ENCODE data around the gene AXIN1.

AXIN1 gene

DNA sequence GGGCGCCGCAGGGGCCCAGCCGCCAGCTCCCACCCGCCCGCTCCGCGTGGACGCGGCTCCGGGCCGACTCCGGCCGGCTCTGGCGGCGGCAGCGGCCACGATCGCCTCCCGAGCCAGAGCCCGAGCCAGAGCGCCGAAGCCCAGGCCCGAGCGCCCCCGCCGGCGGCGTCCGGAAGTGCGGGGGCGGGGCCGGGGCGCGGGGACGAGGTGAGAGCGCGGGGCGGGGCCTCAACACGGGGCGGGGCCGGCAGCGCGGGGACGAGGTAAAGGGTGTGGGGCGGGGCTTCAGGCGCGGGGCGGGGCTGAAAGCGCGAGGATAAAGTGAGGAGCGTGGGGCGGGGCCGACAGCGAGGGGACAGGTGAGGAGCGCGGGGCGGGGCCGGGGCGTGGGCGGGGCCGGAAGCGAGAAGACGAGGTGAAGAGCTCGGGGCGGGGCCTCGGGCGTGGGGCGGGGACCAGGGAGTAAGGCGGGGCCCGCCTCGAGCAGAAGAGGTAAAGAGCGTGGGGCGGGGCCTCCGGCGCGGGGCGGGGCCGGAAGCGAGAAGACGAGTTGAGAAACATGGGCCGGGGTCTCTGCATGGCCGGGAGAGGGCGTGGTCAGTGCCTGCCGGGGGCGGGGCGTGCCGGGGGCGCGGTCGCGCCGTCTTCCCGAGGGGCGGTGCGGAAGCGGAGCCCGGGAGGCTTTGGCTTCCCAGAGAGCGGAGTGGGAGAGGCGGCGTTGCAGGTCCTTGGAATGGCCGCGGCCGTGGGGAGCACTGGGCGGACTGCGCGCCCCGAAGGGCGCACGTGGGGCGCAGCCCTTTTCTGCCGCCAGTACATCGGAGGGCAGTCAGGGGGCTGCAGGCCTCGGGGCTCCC is at the start of gene AXIN1:
TSS of gene AXIN1 (minus strand) at position 177 of the 857 bp plus-strand sequence. CDS start 5,698 bp downstream, outside the sequence.
- peak within 1 kb of the TSS; percentile 64 for H3K4me3 ChIP-seq (ENCODE audit: low read depth, low read length)
- TF ChIP-seq, protein P1, sequence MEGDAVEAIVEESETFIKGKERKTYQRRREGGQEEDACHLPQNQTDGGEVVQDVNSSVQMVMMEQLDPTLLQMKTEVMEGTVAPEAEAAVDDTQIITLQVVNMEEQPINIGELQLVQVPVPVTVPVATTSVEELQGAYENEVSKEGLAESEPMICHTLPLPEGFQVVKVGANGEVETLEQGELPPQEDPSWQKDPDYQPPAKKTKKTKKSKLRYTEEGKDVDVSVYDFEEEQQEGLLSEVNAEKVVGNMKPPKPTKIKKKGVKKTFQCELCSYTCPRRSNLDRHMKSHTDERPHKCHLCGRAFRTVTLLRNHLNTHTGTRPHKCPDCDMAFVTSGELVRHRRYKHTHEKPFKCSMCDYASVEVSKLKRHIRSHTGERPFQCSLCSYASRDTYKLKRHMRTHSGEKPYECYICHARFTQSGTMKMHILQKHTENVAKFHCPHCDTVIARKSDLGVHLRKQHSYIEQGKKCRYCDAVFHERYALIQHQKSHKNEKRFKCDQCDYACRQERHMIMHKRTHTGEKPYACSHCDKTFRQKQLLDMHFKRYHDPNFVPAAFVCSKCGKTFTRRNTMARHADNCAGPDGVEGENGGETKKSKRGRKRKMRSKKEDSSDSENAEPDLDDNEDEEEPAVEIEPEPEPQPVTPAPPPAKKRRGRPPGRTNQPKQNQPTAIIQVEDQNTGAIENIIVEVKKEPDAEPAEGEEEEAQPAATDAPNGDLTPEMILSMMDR (IDR thresholded peaks at IDR 0.05; ENCODE audit: low read depth, low read length) = 0 out of 2 replicates have a peak, but pooled peaks have one; percentile 4

DNA sequence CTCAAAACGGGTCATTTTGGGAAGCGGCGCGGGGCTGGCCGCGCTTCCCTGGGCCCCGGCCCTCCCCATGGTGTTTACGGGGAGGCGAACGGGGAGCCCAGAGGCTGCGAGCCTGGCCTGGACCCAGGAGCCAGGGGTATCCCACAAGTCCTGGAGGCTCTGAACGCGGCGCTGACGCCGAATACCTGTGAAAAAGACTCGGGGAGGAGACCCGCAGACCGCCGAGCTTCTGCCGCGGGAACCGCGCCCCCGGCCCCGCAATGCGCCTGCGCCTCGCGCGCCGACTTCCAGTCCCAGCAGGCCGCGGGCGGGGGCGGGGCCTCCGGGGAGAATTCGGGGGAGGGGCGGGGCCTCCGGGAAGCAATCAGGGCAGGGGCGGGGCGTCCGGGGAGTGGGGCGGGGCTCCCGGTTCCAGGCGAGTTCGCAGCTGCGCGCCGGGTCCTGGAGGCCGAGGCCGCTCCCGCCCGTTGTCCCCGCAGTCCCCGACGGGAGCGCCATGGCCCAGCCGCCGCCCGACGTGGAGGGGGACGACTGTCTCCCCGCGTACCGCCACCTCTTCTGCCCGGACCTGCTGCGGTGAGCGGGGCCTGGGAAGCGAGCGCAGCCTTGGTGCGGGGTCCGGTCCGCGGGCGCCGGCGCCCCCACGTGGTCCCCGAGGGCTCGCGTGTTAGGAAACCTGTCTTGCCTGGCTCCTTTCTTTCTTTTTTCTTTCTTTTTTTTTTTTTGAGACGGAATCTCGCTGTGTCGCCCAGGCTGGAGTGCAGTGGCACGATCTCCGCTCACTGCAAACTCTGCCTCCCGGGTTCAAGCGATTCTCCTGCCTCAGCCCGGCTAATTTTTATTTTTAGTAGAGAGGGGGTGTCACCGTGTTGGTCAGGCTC is 49.2 kb upstream of the AXIN1 start, which contains the start of gene DECR2:
TSS of gene DECR2 (plus strand) at position 418 of the 881 bp plus-strand sequence. CDS start at position 497, 79 bp downstream.
- peak within 1 kb of the TSS; percentile 81 for H3K4me3 ChIP-seq (ENCODE audit: low read depth, low read length)
- TF ChIP-seq, protein P1 (IDR thresholded peaks at IDR 0.05; ENCODE audit: low read depth, low read length) = 0 out of 2 replicates have a peak, but pooled peaks have one; percentile 13

- TF ChIP-seq, protein P1 (IDR thresholded peaks at IDR 0.05; ENCODE audit: low read depth, low read length) = no peak
- peak overlapping the region; percentile 81 for H3K4me3 ChIP-seq (ENCODE audit: low read depth, low read length)
Measured at GRCh38 chr16:400061-400591, 47.6 kb upstream of the AXIN1 start.

GRCh38 chr16:399340-400019 is 47.0 kb upstream of the AXIN1 start:
- TF ChIP-seq, protein P1 (IDR thresholded peaks at IDR 0.05; ENCODE audit: low read depth, low read length) = no peak
- H3K4me3 ChIP-seq (ENCODE audit: low read depth, low read length) = no peak overlapping the region

DNA sequence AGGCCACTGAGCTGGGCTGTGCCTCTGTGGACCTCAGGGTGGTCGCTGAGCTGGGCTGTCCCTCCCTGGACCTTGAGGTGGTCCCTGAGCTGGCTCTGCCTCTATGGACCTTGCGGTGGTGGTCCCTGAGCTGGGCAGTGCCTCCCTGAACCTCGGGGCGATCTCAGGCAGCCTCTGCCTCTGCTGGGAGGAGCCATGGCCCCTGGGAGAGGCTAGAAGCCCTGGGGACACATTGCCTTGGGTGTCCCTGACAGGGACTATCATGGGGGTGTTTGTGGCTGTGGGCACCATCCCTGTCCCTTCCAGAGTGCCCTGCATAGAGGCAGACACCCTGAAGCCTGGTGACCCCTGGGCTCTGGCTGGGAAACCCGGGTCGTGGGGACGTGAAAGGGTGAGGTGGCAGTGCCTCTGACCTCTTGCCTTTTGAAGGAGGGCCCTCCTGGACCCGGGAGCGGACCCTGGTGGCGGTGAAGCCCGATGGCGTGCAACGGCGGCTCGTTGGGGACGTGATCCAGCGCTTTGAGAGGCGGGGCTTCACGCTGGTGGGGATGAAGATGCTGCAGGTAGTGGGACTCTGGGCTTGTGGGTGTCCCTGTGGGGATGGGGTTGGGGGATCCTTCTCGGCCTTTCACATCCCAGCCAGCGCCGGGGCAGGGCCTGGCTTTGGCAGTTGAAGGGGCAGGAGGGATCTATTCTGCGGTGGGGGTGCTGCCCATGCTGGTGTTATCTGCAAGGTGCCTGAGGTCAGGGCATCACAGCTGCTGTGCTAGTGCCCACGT is 46.2 kb upstream of the AXIN1 start:
- TF ChIP-seq, protein P1 (IDR thresholded peaks at IDR 0.05; ENCODE audit: low read depth, low read length) = no peak
- H3K4me3 ChIP-seq (ENCODE audit: low read depth, low read length) = no peak overlapping the region

DNA sequence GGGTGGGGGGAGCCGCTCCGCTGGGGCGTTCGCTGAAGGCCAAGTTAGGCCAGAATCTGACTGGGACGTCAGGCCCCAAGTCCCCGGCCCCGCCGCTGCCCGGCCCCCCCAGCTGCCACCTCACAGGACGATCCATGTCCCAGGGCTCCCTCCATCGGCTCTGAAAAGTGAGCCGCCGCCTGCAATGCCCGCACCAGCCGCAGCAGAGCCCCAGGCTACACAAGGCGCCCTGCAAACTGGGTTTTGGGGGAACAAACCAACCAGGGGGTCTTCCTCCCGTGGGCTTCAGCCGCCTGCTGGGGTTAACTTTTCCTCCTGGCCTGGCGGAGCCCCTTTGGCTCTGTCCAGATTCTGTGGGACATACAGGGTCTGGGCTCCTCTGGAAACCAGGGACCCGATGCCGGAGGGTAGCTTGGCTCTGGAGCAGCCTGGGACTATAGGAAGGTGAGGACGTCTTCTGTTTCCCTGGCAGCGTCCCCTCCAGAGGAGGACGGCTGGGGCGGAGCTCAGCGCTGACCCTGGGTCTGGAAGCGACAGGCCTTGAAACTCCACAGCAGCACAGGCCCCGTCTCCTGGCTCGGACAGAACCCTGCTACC is 45.3 kb upstream of the AXIN1 start:
- TF ChIP-seq, protein P1 (IDR thresholded peaks at IDR 0.05; ENCODE audit: low read depth, low read length) = 0 out of 2 replicates have a peak, but pooled peaks have one; percentile 10
- peak overlapping the region; percentile 5; the same call in 1 of the 2 replicates for H3K4me3 ChIP-seq (ENCODE audit: low read depth, low read length)
